COLO829 (cell line): ENCODE data around the gene IL27RA.
"Not testable (repeated sequence)": the region's sequence is repeated elsewhere in the genome, so short reads cannot be mapped to it uniquely, and the experiment has no call there.

Source experiments
- DNase-seq: peaks from one replicate; pipeline ENCODE4 v3.0.0; 2012; ENCODE audit warnings: low spot score

Gene IL27RA

GRCh38 chr19:13999085-13999484 lies 32.5 kb upstream of the IL27RA start:
- no peak for DNase-seq

GRCh38 chr19:14000691-14001375 lies 30.7 kb upstream of the IL27RA start:
- DNase-seq: no peak

- DNase-seq: no peak
Measured at GRCh38 chr19:14002571-14003250, 28.9 kb upstream of the IL27RA start.

GRCh38 chr19:14003251-14004055 lies 28.1 kb upstream of the IL27RA start:
- DNase-seq: no peak

- DNase-seq: no peak
Measured at GRCh38 chr19:14004619-14005348, 26.8 kb upstream of the IL27RA start.

GRCh38 chr19:14005349-14006084 lies 26.0 kb upstream of the IL27RA start:
- peak; percentile 48 for DNase-seq

GRCh38 chr19:14006085-14006765 lies 25.3 kb upstream of the IL27RA start, which contains the start of gene RFX1:
Gene RFX1 (minus strand): TSS chr19:14006320. CDS start chr19:13993843, 12,477 bp downstream.
- DNase-seq: peak; percentile 89

GRCh38 chr19:14006766-14007562 lies 24.6 kb upstream of the IL27RA start:
- DNase-seq: no peak

GRCh38 chr19:14012378-14012915 lies 19.1 kb upstream of the IL27RA start:
- DNase-seq: no peak

GRCh38 chr19:14015524-14016035 lies 16.0 kb upstream of the IL27RA start:
- DNase-seq: no peak

GRCh38 chr19:14019100-14019499 lies 12.5 kb upstream of the IL27RA start:
- no peak for DNase-seq

- DNase-seq: not testable (repeated sequence)
Measured at GRCh38 chr19:14019739-14020138, 11.8 kb upstream of the IL27RA start.

GRCh38 chr19:14021474-14021873 lies 10.1 kb upstream of the IL27RA start:
- no peak for DNase-seq

GRCh38 chr19:14022469-14022868 lies 9.1 kb upstream of the IL27RA start:
- no peak for DNase-seq

- DNase-seq: no peak
Measured at GRCh38 chr19:14023404-14024235, 7.9 kb upstream of the IL27RA start.

- not testable (repeated sequence) for DNase-seq
Measured at GRCh38 chr19:14026652-14027192, 4.8 kb upstream of the IL27RA start.

- DNase-seq: no peak
Measured at GRCh38 chr19:14027856-14028450, 3.6 kb upstream of the IL27RA start, which contains the start of gene RLN3. Gene RLN3 (plus strand): TSS chr19:14028148. CDS start chr19:14028205, 57 bp downstream.

- DNase-seq: no peak
Measured at GRCh38 chr19:14028901-14029300, 2.7 kb upstream of the IL27RA start.
